GM19395 (cell line): ENCODE measurements around the gene MYOM1.

Source experiments
- ATAC-seq: cut with Tn5 transposase; IDR thresholded peaks from one replicate; pipeline ENCODE4 v1.9.1; 2021; ENCODE audit warnings: mild to moderate bottlenecking, moderate library complexity; ENCODE audit not compliant: unreplicated experiment

Gene MYOM1

GRCh38 chr18:3120356-3120755, 99.4 kb downstream of the MYOM1 start:
- no peak for ATAC-seq

- ATAC-seq, result no peak
Observed at GRCh38 chr18:3119401-3120341, 100.1 kb downstream of the MYOM1 start.

DNA sequence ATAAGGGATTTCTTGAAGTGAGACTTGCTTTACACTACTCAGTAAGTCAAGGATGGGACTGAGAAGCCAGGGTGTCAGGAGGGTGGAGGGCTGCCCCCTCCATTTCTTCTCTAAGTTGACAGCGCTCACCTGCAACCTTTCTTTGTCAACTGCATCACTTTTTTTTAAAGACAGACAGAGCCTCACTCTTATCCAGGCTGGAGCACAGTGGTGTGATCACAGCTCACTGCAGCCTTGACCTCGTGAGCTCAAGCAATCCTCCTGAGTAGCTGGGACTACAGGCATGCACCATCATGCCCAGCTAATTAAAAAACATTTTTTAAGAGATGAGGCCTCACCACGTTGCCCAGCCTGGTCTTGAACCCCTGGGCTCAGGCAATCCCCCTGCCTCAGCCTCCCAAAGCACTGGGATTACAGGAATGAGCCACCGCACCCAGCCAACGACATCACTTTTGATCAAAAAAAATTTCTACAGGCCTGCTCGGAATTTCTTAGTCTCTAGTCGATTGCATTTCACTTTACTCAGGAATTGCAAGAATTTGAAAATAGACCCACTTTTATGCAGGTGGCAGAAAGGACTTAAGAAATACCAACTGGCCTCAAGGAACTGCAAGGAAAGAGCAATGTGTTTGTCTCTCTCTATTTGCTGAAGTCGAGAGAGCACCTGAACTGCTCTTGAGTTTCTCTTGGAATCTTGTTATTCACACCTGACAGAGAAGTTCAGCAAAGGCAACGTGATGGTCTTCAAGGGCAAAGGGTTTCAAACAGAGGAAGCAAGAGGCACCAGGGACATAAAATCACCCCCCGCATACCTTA, 101.4 kb downstream of the MYOM1 start:
- no peak for ATAC-seq

- ATAC-seq, result no peak
Observed at GRCh38 chr18:3117493-3118192, 102.1 kb downstream of the MYOM1 start.

- ATAC-seq, result no peak
Observed at GRCh38 chr18:3115447-3116030, 104.2 kb downstream of the MYOM1 start.

- ATAC-seq, result no peak
Observed at GRCh38 chr18:3114451-3114850, 105.3 kb downstream of the MYOM1 start.

- no peak for ATAC-seq
Observed at GRCh38 chr18:3114026-3114425, 105.7 kb downstream of the MYOM1 start.

DNA sequence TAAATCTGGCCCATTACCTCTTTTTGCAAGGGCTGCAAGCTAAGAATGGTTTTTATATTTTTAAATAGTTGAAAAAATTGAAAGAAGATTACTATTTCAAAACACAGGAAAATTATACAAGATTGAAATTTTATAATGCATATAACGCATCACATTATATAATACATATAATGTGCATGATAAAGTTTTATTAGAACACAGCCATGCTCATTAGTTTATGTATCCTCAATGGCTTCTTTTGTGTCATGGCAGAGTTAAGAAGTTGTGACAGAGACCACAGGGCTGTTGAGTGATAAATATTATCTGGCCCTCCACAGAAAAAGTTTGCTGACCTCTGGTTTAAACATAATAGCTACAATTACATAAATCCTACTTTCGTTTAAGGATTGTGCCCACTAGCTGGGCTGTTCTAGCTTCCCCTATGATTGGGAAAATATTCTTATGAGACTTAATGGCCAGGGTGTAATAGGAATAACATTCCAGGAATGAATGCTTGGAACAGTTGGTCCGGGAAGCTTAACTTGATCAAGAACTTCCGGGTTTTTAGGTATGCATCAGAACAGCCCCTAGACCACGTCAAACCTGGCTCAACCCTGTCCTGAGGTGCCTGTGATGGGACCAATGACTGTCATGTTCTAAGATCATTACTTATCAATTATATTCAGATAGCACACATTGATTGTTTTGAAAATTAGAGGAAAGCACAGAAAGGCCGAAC, 108.1 kb downstream of the MYOM1 start:
- no peak for ATAC-seq

GRCh38 chr18:3110034-3110752, 109.6 kb downstream of the MYOM1 start:
- no peak for ATAC-seq

DNA sequence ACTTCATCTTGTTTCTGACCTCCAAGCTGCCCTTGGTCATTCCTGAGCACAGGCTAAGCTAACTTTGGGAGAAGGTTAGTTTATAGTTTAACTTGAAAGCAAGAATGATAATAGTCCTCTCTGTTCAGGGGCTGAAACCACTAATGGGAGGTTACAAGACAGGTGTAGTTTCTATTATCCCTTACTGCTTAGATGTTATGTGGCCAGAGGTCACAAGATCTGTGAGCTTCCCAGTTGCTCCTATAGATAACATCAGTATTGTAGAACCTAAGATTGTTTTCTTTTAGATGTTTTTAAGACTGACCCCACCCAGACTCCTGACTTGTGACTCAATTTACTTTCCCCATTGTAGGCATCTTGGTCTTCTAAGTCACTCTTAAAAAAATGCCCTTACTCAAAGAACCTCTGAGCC, 112.0 kb downstream of the MYOM1 start:
- ATAC-seq, result no peak

GRCh38 chr18:3104190-3105054, 115.3 kb downstream of the MYOM1 start:
- no peak for ATAC-seq

DNA sequence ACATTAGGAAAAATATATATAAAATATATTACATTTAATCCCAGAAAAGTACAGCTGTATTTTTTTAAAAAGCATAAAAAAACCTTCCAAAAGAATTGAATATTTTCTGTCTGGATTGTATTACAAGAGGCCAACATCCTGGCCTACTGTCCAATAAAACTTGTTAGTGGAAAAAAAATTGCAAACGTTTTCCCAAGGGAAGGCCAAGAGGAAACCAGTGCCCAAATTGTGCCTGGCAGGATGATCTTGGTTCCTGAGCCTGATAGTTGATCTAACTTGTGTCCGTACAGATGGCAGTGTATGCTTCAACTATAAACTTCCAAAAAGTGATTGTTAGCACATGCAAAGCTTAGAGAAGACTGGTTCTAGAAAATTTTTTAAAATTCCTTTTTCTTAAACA, 116.2 kb downstream of the MYOM1 start:
- no peak for ATAC-seq

GRCh38 chr18:3102983-3103382, 116.8 kb downstream of the MYOM1 start:
- no peak for ATAC-seq

GRCh38 chr18:3100498-3101132, 119.2 kb downstream of the MYOM1 start:
- ATAC-seq, result no peak

DNA sequence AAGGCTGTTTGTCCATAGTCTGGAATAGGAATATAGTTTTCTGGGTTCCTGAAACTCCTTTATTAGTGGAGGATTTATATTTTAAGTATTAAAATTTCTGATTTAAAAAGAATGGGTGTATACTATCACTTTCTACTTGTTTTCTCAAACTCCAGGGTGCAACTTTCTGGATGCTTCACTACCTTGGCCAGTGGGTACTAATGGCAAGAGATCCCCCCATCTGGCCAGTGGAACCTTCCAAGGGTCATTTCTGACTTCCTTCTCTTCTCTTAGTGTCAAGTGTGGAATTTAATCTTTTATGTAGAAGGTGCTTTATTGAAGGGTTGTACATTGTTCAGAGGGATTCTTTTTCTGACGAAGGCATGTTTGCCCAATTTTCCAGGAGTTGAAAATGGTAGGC, 120.4 kb downstream of the MYOM1 start:
- ATAC-seq, result no peak

DNA sequence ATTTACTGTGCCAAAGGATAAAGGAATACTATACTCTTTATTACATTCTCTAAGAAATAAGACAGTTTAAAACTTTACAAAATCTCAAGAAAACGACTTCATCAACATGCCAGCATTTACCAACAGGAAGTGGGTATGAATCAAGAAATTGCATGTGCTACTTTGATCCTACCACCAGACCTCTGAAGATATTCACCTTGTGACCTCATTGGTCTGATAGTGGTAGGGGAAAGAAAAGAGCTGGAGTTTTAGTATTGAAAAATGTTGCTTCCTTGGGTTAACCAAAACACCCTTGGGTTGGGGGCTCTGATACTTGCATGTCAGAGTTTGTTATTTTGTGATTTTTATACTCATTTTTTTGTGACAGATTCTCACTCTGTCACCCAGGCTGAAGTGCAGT, 122.7 kb downstream of the MYOM1 start:
- ATAC-seq, result no peak

DNA sequence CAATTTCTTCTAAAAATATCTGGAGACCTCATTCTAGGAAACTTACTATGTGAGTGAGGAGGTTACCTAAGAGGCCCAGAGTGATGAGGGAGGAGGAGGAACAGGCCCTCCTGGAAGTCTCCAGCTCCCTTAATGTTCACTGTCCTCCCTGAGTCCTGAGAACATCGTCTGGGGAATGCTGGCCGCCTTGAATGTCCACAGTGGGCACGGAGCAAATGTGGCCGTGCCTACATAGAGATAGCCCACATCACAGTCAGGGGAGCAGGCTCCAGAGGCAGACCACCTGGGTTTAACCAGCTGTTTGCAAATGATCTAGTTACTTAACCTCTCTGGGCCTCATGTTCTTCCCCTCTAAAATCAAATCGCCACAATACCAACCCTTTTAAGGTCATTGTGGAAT, 123.8 kb downstream of the MYOM1 start:
- ATAC-seq, result no peak

DNA sequence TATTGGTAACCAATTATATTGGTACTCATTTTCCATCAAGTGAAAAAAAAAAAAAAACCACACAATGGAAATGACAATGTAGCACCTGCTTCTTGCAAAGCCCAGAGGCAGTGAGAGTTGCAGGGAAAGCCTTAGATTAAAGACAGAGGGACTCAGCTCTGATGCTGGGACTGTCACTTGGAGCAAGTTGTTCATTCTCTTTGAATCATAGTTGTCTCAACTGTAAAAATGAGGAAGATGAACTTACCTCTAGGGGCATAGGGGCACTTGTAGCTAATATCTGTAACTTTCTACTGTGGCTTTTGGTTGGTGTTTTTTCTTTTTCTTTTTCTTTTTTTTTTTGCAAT, 125.5 kb downstream of the MYOM1 start:
- ATAC-seq, result no peak
